NCI-H2171 treated with DMSO at 0.1 percent for 48 hours (cell line): ENCODE measurements around the gene OLIG3.

Source experiments
- DNase-seq: peaks from one replicate; lab custom pipeline; 2025; lab: John Stamatoyannopoulos, UW

The OLIG3 gene

GRCh38 chr6:137496368-137496767 is 2.2 kb upstream of the OLIG3 start:
- DNase-seq: no peak

DNA sequence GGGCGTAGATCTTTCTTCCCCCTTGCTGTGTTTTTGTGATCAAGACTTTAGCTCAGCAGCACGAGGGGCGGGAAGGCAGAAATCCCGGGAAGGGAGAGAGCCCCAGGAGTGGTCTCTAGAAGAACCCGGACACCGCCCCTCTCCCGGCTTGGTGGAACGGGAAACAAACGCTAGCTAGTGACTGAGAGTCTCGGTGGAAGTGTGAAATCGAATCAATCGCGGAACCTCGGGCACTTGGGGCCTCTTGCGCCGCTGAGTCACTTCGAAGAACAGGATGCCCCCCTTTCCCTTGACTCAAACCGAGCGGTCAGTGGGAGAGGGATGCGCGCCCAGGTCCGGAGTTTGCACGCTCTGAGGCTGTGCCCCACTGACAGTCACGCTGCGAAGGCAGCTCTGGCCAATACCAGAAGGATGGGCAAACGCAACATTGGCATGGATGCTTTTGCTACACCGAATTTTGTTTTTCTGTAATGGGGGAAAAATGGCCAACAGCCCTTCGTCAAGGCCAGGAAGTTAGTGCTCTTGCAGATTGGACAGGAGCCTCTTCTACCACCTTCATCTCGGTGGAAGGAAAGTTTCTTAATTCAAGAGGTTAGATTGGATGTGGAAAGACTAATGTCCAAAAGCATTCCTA is 1.6 kb upstream of the OLIG3 start:
- no peak for DNase-seq

DNA sequence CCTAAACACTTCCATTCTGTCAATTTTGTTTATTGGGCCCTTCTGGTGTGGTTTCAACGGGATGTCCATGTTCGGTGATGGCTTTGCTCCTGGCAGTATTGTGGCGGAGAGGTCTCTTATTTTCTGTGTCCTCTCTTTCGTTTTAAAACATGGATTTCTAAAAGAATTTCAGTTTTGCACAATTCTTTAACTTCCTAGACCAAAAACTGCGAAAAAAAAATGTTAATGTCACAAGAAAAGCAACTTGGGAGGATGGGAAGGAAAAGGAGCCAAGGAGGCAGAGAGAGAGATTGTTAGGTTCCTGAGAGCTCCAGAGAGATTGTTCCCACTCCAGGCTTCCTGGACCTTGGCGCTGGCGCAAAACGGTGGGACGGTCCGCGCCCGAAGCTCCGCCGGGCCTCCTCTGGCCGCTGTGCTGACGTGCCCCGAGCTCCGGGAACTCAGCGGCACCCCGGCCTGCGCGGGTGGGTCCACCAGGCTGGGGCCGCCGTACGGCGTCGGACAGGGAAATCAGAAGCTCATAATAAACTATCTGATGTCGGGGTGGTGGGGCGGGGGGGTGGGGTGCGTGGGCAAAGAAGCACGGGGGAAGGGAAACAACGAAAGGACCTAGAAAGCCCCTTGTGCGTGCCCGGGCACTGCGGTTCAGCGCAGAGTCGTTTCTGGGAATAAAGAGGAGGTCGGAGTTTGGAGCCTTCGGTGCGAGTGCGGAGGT is 951 bp upstream of the OLIG3 start:
- no peak for DNase-seq

DNA sequence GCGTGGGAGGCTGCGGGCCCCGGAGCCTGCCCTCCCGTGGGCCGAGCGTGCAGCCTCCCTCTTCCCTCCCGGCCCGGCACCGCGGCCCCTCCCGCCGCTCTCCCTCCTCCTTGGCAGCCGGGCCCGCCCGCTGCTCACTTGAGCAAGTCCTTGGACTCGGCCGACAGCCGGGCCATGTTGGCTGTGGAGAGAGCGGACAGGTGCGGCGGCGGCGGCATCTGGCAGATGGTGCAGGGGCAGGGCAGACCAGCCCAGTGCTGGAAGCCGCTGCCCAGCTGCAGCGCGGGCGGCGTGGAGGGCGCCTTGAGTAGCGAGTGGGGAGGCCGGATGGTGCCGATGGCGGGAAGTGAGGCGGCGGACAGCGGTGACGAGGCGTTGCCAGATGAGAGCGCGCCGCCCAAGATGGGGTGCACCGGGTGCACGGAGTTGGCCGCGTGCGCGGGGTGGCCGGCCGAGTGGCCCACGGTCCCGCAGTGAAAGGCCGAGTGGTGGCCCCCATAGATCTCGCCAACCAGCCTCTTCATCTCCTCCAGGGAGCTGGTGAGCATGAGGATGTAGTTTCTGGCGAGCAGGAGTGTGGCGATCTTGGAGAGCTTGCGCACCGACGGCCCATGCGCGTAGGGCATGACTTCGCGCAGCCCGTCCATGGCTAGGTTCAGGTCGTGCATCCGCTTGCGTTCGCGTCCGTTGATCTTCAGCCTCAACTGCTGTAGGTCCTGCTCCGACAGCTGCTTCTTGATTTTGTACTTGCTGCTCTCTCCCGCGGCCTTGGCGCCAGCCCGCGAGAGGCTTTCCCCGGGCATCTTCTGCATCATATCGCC is 766 bp downstream of the OLIG3 start:
- DNase-seq: peak; percentile 71

DNA sequence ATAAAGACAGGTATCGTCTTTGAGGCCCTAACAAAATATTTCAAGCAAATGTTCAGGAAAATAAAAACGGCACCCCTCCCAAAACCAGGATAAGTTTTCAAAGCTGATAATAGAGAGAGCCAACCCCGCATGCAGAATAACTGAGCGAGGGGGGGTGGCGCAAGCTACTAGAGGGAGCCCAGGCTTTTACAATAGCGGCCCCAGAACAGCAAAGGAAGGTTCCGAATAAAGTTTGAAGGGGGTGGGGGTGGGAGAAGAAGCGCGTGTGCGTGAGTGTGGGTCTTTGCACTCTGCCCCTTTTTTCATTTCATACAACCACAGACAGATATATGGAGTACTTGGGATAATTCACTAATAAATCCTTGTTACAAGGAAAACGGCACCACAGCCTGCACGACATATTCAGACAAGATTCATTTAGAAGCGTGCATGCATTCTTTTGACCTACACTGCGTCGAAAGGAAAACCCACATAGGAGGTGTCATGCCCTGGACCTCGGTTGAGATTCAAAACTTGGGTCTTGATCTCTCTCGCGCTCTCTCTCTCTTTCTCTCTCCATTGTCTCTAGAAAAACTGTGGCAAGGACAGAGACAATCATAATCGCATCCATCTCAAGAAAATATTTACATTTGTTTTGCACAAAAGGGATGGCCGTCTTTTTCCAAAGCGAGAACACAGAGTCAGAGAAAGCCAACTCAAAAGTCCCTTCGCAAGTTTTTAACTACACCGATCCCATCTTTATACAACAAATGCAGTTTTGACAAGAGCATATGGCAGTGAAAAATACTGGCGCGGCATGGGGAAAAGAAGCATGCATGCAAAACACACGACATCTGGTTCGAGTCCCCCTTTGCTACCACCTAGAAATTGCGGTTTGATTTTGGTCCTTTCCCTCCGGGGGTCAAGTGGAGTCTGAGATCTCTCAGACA is 1.6 kb downstream of the OLIG3 start:
- peak; percentile 71 for DNase-seq

DNA sequence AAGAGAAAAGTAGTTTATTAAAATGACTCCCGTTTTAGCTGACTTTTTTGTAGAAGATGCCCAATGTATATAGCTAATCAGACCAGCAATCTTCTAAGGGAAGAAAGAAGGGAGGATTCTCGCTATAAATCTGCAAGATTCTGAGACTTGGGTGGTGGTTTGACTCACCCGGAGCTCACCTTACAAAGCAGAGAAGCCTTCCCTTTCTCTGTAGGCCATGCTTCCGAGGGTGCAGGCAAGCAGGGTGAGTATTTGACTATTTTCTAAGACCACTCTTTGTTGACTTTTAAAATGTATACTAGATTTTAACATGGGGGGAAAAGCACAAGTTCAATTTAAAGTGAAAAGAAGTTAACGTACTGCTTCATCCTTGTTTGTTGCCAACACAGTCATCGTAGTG is 2.7 kb downstream of the OLIG3 start:
- DNase-seq: no peak

DNA sequence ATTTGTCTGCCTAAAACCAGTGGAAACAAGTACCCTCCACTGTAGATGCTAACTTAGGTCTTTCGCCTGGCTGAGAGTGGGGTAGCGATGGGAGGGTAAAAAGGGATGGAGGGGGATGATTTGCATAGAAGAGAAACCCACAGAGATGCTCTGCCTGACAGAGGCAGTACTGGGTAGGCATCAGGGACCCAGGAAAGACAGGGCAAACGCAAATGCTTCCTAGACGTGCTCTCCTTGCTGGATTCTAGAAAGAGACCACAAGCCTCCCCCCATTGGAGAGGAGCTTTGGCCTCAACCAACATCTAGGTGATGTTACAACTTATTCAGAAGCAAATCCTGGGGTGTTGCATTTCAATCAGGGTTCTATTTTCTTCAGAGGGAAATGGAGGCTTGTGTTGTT is 3.2 kb downstream of the OLIG3 start:
- DNase-seq: no peak

DNA sequence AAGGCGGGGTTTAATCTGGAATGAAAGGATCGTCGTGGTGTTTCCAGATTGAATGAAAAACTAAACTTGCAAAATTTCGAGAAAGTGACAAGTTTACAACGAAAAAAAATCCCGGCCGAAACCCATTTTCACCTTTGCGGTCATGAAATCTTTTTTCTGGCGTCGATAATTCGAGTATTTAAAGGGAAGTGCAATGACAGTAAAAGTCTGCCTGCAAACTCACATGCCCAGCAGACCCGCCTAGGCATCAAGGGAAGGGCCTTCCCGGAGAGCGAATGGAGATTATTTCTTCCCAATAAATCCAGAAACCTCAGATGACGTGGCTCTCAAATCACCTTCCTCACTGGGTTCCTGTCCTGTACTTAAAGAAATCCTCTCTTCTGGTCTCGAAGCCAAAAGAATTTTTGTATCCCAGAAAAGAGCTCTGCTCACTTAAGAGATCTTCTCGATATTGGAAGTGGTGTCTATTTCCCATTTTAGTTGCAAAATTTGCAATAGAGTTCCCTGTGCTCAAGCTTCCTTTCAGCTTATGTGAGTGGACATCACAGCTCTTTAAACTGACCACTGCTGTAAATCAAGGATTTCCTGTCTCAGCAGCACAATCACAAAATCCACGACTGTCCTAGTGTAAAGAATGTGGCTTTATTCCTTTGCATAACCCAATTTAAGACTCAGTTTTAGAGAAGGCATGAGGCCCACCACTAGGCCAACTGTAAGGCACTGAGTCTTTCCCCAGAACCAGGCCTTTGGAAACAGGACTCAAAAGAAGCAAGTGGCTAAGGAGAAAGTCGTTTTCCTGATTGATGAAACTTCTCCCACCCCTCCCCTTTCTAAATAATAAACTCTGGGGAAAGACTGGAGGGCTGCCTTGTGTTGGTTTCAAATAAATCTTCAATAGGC is 3.9 kb downstream of the OLIG3 start:
- DNase-seq: no peak

DNA sequence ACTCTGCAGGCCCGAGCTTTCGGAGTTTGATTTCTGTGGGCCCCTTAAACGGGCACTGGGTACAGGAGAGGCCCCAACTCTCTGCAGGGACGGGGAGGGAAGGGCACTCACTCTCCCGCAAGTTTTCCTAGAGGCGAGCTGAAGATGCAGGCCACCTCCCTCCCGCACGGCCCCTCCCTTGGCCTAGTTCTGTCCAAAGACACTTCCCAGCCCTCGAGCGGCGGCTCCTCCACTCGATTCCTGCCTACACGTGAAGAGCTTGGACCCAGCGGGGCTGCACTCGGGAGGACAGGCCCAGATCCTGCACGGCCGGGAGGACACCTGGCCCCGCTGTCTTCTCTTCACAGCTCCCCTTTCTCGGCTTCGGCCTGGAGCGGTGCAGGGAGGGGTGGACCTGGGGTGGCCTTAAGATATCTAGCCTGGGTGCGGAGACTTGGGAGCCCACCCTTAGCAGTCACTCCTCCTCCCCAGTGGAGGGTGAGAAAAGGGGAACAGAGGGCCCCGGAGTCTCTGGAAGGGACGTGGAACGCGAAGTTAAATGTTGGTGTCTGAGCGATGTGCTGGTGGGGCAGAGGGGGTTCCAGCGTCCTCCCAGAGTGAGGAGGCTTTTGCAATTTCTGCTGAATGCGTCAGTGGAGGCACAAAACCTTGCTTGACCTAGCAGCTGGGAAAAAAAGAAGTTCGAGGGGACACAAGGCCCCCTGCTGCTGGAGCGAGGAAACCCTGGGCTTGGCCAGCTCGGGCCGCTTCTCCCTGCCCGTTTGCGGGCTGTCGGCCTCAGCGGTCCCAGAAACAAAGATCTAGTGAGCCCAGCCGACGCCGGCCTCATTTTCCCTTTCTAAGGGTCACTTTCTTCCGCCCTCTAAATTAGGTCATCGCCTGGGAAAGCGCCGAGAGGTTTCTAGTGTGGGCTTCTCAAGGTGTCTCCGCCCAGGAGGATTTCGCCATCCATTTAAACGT is 4.9 kb downstream of the OLIG3 start:
- no peak for DNase-seq

DNA sequence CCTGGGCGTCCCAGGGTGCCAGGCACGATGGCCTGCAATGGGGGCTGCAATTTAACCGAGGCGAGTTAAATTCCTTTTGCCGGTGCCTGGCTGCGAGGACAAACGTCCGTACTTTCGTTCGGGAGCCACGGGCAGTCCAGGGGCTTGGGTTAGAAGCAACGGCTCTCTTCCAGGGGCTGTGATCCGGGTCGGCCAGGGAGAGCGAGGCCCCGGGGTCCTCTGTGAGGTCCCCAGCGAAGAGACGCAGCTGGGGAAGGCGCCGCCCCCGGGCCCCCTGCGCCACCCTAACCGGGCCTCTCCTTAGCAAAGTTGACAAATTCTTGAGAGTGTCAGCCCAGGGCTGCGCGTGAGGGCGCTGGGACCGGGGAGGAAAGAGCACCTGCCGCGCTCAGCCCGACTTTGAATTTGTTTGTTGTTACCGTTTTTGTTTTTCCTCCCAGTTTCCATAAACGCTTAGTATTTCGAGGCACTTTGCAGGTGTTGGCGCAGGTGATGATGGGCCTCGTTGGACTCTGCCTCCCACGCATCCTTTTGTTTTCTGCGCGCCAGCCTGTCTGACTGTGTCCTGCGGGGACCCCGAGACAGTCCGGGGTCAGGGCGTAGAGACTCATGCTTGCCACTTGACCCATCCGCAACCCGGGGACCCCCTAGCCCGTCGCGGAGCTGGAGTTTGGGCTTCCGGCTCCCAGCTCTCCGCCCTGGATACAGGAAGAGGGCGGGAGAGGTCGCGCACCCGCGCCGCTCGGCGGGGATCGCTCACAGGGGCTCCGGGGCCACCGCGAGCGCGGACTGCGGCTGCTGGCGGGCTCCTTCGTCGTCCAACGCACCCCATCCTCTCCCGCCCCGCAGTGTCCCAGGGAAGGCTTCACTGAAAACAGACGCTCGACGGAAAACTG is 5.8 kb downstream of the OLIG3 start:
- no peak for DNase-seq

DNA sequence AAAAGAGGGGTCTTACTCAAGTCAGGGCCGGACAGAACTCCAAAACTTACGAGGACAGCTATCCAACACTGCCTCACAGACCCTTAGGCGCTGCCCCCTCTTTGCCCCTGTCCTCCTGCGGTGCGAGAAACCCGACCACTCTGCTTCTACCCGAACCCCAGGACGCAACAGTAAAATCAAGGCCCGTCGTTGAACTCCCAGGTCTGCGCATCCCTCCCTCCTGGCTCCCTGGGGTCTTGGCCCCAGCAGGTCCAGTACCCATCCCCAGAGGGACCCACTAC is 6.4 kb downstream of the OLIG3 start:
- no peak for DNase-seq

- no peak for DNase-seq
Measured at GRCh38 chr6:137487181-137487868, 6.9 kb downstream of the OLIG3 start.

GRCh38 chr6:137486416-137486815 is 7.8 kb downstream of the OLIG3 start:
- DNase-seq: no peak

DNA sequence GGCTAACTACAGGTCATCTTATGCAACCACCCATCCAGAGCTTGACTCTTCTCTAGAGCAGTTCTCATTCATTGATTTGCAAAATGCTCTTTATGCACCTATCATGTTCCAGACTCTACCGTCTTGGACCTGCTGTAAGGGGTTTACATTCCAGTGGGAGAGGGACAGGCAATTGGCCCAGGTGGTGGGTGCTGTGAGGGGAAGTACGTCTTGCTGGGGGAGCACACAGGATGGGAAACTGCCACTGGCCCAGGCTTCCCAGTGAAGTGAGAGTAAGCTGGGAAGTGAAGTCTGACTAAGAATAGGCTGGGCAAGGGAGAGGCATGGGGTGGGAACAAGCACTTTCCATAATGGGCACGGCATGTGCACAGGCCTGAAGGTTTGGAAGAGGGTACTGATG is 13.8 kb downstream of the OLIG3 start:
- no peak for DNase-seq

DNA sequence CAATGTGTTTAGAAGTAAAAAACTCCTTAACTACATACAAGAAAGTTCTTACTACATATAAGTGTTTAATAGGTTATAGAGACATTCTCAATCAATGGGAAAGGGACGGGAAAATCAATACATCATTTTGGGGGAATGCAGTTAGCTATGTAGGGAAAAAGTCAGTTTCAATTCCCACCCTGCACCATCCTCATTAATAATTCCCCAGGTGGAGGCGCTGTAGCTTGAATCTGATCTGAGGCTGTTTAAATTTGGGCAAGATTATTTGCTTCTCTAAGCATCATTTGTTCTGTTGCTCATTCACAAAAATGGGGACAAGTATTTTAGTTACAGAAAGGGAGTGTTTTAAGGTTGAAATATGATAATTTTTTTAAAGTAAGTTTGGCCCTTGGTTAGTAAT is 19.1 kb downstream of the OLIG3 start:
- no peak for DNase-seq

GRCh38 chr6:137473598-137473997 is 20.6 kb downstream of the OLIG3 start:
- DNase-seq: peak; percentile 33

GRCh38 chr6:137472641-137473137 is 21.5 kb downstream of the OLIG3 start:
- no peak for DNase-seq

GRCh38 chr6:137471986-137472385 is 22.2 kb downstream of the OLIG3 start:
- peak; percentile 77 for DNase-seq
